Endothelial cell (in vitro differentiated cells): Measurements from ENCODE around the gene ANKRD33. TPM values are rescaled to one million over a fixed set of nuclear protein-coding genes. Genes with fewer than 3 reads are reported as not detected.

Source experiments
- DNase-seq: peaks from one replicate; pipeline ENCODE4 v3.0.0; 2021; ENCODE audit warnings: low spot score
- H3K27ac Mint-ChIP-seq: one replicate; pipeline ENCODE4 v1.8.0; 2021; ENCODE audit warnings: mixed read lengths, inconsistent platforms; ENCODE audit not compliant: unreplicated experiment
- H3K27me3 Mint-ChIP-seq: one replicate; pipeline ENCODE4 v1.8.0; 2021; ENCODE audit warnings: mild to moderate bottlenecking, moderate library complexity, mixed read lengths, inconsistent platforms; ENCODE audit not compliant: unreplicated experiment
- H3K36me3 Mint-ChIP-seq: one replicate; pipeline ENCODE4 v1.8.0; 2021; ENCODE audit warnings: mild to moderate bottlenecking, low read depth, mixed read lengths, inconsistent platforms; ENCODE audit not compliant: unreplicated experiment
- H3K4me1 Mint-ChIP-seq: one replicate; pipeline ENCODE4 v1.8.0; 2021; ENCODE audit warnings: mild to moderate bottlenecking, mixed read lengths, inconsistent platforms; ENCODE audit not compliant: unreplicated experiment
- H3K4me3 Mint-ChIP-seq: one replicate; pipeline ENCODE4 v1.8.0; 2021; ENCODE audit warnings: mild to moderate bottlenecking, mixed read lengths, inconsistent platforms; ENCODE audit not compliant: unreplicated experiment
- H3K9me3 Mint-ChIP-seq: one replicate; pipeline ENCODE4 v1.8.0; 2021; ENCODE audit warnings: mixed read lengths, inconsistent platforms; ENCODE audit not compliant: unreplicated experiment
- CTCF ChIP-seq: fragments of 200-600 bp; sonication (generic); IDR thresholded peaks from one replicate; pipeline ENCODE4 v1.5.0; 2021; ENCODE audit warnings: antibody characterized with exemption; ENCODE audit not compliant: unreplicated experiment
- total RNA-seq: library from RNA; stranded (reverse); fragmentation: NEBNext Ultra II Directional; extraction: Animal tissue kit (Norgen Biotek cat#: 25700); gene quantifications from one replicate; pipeline ENCODE4 v1.2.1, GENCODE V29; 2021; ENCODE audit not compliant: unreplicated experiment

The ANKRD33 gene
- total RNA-seq, 1 donor from 2014 or later = 0.31 TPM

GRCh38 chr12:51864833-51865670, 22.9 kb upstream of the ANKRD33 start:
- no peak overlapping the region for H3K27ac Mint-ChIP-seq
- H3K27me3 Mint-ChIP-seq = peaks cover 8% of the 10 kb centered on the region
- peaks cover 23% of the 10 kb centered on the region for H3K4me1 Mint-ChIP-seq
- TF ChIP-seq CTCF = no peak
- no peak for DNase-seq
- H3K9me3 Mint-ChIP-seq = no peaks in the 10 kb centered on the region
- H3K36me3 Mint-ChIP-seq = no peaks in the 10 kb centered on the region
- peak overlapping the region; percentile 81 for H3K4me3 Mint-ChIP-seq

GRCh38 chr12:51865757-51866270, 22.1 kb upstream of the ANKRD33 start:
- Mint-ChIP-seq H3K27ac (no peak overlapping the region), H3K9me3 (no peaks in the 10 kb centered on the region), H3K27me3 (peaks cover 8% of the 10 kb centered on the region), H3K4me1 (peaks cover 27% of the 10 kb centered on the region), H3K4me3 (no peak overlapping the region), H3K36me3 (no peaks in the 10 kb centered on the region)
- TF ChIP-seq CTCF = no peak
- DNase-seq = no peak

DNA sequence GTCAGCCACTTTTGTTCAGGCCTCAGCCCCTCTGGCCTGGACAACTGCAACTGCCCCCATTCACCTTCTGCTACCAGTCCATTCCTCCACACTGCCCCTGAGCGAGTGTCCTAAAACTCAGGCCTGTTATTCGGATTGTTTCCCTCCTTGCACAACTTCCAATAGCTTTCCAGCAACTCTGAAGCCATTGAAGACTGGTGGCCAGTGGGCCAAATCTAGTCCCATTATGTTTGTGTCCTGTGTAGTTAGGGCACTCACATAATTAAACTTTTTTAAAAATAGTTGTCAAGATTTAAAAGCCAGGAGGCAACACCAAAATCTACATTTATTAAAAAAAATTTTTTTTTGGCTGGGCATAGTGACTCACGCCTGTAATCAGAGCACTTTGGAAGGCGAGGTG, 21.6 kb upstream of the ANKRD33 start:
- Mint-ChIP-seq H3K4me1 (peaks cover 27% of the 10 kb centered on the region), H3K9me3 (no peaks in the 10 kb centered on the region), H3K4me3 (no peak overlapping the region), H3K36me3 (no peaks in the 10 kb centered on the region), H3K27me3 (peaks cover 9% of the 10 kb centered on the region), H3K27ac (no peak overlapping the region)
- DNase-seq = no peak
- no peak for TF ChIP-seq CTCF

GRCh38 chr12:51866762-51867161, 21.1 kb upstream of the ANKRD33 start:
- no peaks in the 10 kb centered on the region for H3K9me3 Mint-ChIP-seq
- H3K4me3 Mint-ChIP-seq = no peak overlapping the region
- H3K27ac Mint-ChIP-seq = no peak overlapping the region
- H3K27me3 Mint-ChIP-seq = peaks cover 9% of the 10 kb centered on the region
- no peak for DNase-seq
- no peak for TF ChIP-seq CTCF
- H3K4me1 Mint-ChIP-seq = peaks cover 27% of the 10 kb centered on the region
- no peaks in the 10 kb centered on the region for H3K36me3 Mint-ChIP-seq

DNA sequence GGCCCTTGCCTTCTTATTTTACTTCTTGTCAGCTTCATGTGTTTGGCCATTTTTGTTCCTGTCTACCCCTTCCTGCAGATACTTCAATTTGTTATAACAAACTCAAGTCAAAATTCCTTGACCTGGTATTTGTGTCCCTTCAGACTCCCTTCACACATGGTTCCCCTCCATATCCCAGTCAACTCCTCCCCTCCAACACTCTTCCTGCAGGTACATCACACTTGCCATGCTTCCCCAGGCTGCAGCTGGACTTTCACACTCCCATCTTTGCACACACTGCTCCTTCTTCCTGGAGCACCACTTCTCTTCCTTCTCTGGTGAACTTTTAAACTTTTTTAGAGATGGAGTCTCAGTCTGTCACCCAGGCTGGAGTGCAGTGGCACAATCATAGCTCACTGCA, 20.5 kb upstream of the ANKRD33 start:
- DNase-seq = no peak
- Mint-ChIP-seq H3K4me1 (peaks cover 27% of the 10 kb centered on the region), H3K27me3 (peaks cover 9% of the 10 kb centered on the region), H3K9me3 (no peaks in the 10 kb centered on the region), H3K4me3 (no peak overlapping the region), H3K27ac (no peak overlapping the region), H3K36me3 (no peaks in the 10 kb centered on the region)
- TF ChIP-seq CTCF = no peak
